ENCODE measurements around the gene STH.
"Not testable (repeated sequence)": the region's sequence is repeated elsewhere in the genome, so short reads cannot be mapped to it uniquely, and the experiment has no call there.

STH gene, protein sequence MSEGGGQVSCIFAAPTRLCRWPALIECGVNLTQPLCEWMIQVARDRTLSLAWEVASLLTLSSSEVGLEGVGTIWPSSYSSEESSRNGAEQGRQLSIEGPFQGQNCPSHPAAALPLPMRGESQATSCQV

DNA sequence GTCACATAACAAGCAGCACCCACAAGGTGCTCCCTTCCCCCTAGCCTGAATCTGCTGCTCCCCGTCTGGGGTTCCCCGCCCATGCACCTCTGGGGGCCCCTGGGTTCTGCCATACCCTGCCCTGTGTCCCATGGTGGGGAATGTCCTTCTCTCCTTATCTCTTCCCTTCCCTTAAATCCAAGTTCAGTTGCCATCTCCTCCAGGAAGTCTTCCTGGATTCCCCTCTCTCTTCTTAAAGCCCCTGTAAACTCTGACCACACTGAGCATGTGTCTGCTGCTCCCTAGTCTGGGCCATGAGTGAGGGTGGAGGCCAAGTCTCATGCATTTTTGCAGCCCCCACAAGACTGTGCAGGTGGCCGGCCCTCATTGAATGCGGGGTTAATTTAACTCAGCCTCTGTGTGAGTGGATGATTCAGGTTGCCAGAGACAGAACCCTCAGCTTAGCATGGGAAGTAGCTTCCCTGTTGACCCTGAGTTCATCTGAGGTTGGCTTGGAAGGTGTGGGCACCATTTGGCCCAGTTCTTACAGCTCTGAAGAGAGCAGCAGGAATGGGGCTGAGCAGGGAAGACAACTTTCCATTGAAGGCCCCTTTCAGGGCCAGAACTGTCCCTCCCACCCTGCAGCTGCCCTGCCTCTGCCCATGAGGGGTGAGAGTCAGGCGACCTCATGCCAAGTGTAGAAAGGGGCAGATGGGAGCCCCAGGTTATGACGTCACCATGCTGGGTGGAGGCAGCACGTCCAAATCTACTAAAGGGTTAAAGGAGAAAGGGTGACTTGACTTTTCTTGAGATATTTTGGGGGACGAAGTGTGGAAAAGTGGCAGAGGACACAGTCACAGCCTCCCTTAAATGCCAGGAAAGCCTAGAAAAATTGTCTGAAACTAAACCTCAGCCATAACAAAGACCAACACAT, at the start of gene STH:
Gene STH (plus strand): TSS at position 264 of the 913 bp plus-strand sequence. CDS start 30 bp downstream, at position 294.
- DNase-seq (ENCODE audit: low read depth in 1 of 2, low spot score in 1 of 2): no peak

DNA sequence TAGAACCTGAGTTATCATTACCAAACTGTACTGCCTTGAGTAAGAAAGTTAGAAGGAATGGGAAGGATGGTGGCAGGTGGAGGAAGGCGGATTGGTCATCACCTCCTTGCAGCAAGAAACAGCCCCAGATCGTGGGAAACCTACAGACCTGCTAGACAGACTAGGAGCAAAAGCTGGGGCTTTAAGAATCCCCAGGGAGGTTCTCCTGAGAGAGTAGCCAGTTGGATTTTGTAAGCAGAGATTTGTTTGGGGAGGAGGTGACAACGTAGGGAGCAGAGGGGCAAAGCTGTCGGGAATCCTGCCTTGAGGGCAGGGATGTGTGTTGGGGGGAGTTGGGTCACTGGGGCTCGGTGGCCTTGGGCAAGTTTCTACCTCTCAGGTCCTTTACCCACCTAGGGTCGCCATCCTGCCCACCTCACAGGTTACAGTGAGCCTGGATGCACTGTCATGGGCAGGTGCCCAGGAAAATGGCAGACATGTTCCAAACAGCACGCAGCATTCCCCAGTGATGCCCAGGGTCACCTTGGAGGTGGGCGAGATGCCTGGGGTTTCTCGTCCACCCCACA, 49.2 kb upstream of the STH start:
- no peak for DNase-seq (ENCODE audit: low read depth in 1 of 2, low spot score in 1 of 2)

DNA sequence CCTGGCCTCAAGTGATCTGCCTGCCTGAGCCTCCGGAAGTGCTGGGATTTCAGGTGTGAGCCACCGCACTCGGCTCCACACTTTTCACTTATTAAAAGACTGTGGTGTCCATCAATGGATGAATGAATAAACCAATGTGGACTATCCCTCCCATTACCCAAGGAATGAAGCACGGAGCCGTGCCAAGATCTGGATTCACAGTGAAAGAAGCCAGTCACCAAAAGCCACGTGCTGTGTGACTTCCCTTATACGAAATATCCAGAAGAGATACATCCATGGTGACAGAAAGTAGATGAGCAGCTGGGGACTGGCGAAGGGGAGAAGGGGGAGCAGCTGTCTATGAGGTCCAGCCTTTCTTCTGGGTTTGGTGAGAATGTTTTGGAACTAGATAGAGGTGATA, 48.2 kb upstream of the STH start:
- DNase-seq (ENCODE audit: low read depth in 1 of 2, low spot score in 1 of 2): no peak

DNA sequence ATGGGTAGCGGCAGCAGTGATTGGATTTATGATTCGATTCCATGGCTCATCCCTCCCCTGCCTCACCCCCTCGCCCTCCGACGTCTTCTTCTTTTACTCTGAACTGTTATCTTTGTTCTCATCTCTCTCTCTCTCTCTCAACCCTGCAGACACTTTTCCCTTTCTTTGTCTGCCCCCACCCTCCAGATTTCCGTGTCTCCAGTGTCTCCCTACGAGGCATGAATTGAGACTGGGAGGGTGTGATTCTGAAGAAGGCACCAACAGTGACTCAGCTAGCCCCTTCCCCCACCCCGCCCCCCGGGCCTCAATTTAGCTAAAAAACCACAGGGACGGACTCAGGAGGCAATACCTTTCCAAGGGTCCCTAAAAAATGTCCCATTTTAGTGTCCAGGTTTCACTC, 47.6 kb upstream of the STH start:
- no peak for DNase-seq (ENCODE audit: low read depth in 1 of 2, low spot score in 1 of 2)

DNA sequence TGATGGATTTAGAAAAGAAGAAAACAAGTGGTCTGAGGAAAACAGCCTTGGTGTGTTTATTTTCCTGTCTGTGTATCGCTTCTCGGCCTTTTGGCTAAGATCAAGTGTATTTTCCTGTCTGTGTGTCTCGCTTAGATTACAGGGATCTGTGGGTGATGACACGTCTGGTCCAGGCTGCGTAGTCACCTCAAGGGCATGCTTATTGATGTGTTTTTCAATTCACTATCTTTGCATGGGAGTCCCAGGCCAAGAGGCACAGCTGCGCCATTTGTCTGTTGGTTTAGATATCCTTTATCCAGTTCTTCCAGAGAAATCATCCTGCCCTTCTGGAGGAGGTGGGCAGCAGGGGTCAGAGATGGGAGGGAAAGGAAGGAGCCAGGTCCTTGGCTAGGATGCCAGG, 47.1 kb upstream of the STH start:
- no peak for DNase-seq (ENCODE audit: low read depth in 1 of 2, low spot score in 1 of 2)

DNA sequence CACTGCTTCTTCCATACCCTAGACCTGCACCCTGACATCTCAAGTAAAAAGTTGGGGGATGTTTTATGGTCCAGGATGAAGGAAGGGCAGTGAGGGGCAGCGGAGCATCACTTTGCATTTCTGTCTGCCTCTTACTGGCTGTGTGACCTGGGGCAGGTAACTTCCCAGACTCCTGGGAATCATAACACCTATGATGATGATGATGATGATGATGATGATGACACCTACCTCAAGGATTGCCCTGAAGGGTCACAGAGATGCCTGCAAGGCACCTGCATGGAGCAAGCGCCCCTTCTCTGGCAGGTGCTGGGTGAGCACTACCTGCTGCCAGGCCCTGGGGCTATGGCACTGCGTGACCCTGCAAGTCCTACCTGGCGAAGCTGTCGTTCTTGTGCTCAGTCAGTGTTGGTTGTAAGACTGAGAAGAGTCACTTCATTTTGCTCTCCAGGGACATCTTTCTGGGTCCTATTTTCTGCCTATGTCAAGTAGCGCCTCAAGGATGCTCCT, 46.2 kb upstream of the STH start:
- no peak for DNase-seq (ENCODE audit: low read depth in 1 of 2, low spot score in 1 of 2)

DNA sequence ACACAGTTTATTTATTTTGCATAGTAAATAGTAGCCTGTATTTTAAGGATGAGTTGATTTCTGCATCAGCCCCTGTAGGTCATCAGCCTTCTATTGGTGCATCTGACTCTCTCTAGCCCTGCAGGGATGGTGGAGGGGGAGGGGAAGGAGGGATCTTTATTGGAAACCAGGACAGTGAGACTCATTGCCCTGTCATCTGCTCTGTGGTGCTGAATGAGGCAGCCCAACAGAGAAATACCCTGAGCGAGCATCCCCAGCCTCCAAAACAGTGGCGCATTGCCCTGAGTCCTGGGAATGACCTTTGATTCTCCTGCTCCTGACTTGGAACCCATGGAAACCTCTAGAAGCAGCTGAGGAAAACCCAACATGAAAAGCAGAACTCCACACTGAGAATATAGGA, 45.5 kb upstream of the STH start:
- no peak for DNase-seq (ENCODE audit: low read depth in 1 of 2, low spot score in 1 of 2)

DNA sequence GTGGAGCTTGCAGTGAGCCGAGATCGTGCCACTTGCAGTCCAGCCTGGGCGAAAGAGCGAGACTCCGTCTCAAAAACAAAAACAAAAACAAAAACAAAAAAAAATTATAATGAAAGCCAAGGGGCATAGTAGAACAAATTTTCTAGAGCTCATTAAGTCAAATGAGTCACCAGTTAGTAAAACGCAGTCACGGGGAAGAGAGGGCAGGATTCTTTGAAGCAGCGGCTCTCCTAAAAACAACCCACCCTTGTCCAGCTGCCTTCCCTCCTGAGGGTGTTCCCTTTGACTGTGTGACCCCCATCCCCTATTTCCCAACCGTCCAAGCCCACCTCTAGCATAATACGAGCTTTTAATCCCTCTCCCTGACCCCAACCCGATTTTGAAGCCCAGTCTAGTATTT, 44.1 kb upstream of the STH start:
- DNase-seq (ENCODE audit: low read depth in 1 of 2, low spot score in 1 of 2): no peak

DNA sequence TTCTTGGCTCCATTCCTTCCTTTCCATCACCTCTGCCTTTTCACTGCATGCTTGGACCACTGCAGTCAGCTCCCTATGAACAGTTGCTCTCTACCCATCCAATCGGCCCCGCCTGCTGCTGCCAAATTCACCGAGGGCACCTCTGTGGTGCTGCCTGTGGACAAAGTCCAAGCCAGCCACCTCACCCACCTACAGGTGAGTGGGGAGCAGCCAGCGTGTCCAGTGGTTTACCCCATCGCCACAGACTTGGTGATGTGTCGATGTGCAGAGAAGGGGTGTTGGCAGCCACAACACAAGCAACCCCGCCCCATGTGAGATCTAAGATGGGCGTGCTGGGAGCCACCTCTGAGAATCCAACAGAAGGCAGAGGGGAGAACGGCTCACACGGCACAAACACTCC, 43.7 kb upstream of the STH start:
- no peak for DNase-seq (ENCODE audit: low read depth in 1 of 2, low spot score in 1 of 2)

DNA sequence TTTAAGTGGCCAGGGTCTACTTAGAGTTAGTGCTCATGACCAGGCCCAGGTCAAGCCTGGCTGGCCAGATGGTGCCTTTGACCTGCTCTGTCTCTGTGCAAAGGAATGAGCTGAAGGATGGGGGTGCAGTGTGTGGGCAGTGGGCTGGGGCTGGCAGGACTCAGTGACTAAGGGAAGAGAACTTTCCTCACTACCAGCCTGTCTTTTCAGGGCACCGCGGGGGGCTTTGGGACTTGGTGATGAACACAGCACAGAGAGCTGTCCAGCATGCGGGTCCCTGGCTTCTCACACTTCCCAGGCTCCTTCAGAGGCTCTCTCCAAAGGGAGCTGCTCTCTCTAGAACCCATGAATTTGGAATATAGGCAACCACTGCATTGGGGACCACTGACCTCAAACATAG, 43.0 kb upstream of the STH start:
- no peak for DNase-seq (ENCODE audit: low read depth in 1 of 2, low spot score in 1 of 2)

DNA sequence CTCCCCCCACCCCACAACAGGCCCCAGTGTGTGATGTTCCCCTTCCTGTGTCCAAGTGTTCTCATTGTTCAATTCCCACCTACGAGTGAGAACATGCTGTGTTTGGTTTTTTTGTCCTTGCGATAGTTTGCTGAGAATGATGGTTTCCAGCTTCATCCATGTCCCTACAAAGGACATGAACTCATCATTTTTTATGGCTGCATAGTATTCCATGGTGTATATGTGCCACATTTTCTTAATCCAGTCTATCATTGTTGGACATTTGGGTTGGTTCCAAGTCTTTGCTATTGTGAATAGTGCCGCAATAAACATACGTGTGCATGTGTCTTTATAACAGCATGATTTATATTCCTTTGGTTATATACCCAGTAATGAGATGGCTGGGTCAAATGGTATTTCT, 42.3 kb upstream of the STH start:
- DNase-seq (ENCODE audit: low read depth in 1 of 2, low spot score in 1 of 2): not testable (repeated sequence)

DNA sequence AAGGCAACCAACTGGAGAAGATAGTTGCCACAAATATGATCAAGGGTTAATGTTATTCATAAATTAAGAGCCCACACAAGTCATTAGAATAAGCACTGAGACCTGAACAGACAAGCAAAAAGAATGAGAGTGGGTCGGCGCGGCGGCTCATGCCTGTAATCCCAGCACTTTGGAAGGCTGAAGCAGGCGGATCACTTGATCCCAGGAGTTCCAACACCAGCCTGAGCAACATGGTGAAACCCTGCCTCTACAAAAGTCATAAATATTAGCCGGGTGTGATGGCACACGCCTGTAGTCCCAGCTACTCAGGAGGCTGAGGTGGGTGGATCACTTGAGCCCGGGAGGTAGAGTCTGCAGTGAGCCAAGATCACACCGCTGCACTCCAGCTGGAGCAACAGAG, 40.7 kb upstream of the STH start:
- DNase-seq (ENCODE audit: low read depth in 1 of 2, low spot score in 1 of 2): no peak

DNA sequence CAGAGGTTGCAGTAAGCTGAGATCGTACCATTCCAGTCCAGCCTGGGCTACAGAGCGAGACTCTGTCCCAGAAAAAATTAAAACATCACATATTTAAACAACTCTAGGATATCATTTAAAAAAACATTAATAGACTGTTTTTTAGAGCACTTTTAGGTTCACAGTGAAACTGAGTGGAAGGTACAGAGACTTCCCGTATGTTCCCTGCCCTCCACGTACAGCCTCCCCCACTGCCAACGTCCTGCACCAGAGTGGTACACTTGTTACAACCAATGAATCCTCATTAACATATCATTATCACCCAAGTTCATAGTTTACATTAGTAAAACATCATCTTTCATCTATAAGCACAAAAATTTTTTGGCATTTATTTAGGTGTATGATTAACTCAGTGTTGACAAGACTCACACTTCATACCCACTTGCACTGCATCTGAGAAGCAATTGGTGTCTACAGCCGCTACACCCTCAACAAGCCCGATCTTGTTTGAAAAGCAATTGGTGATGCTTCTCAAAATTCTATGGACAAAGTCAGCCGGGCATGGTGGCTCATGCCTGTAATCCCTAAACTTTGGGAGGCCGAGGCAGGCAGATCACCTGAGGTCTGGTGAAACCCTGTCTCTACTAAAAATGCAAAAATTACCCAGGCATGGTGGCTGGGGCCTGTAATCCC, 39.9 kb upstream of the STH start:
- no peak for DNase-seq (ENCODE audit: low read depth in 1 of 2, low spot score in 1 of 2)

DNA sequence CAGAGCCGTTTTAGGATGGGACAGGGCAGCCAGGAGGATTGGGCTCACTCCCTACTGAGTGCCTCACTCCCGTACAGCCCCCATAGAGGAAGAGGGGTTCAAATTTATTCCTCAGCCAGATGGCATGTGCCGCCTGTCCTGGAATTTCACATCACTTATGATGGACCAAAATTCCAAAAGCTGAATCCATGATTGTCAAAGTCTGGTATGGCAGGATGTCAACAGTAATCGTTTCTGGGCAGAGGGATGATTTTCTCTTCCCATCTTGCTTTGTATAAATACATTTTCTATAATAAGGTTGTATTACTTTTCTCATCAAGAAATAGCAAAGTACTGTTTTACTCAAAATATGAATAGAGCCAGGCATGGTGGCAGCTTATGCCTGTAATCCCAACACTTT, 38.7 kb upstream of the STH start:
- no peak for DNase-seq (ENCODE audit: low read depth in 1 of 2, low spot score in 1 of 2)

DNA sequence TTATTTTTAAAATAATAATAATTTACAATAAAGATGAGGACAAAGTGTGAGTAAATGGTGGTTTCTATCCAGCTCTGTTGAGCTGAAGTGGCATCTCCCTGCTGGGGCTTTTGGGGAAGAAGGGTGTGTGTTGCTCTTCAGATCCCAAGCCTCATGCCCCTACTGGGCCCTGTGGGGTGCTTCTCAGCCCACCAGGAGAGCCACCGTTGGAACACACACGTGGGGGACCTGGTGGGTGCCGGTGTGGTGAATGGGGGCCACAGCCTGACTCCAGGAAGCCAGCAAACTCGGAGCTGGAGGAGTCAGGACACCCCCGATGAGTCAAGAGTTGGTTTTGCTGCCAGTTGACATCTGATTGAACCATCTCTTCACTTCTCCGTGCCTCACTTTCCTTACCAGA, 37.8 kb upstream of the STH start:
- DNase-seq (ENCODE audit: low read depth in 1 of 2, low spot score in 1 of 2): no peak

DNA sequence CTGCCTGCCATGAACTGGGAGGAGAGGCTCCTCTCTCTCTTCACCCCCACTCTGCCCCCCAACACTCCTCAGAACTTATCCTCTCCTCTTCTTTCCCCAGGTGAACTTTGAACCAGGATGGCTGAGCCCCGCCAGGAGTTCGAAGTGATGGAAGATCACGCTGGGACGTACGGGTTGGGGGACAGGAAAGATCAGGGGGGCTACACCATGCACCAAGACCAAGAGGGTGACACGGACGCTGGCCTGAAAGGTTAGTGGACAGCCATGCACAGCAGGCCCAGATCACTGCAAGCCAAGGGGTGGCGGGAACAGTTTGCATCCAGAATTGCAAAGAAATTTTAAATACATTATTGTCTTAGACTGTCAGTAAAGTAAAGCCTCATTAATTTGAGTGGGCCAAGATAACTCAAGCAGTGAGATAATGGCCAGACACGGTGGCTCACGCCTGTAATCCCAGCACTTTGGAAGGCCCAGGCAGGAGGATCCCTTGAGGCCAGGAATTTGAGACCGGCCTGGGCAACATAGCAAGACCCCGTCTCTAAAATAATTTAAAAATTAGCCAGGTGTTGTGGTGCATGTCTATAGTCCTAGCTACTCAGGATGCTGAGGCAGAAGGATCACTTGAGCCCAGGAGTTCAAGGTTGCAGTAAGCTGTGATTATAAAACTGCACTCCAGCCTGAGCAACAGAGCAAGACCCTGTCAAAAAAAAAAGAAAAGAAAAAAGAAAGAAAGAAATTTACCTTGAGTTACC, 36.7 kb upstream of the STH start:
- no peak for DNase-seq (ENCODE audit: low read depth in 1 of 2, low spot score in 1 of 2)

DNA sequence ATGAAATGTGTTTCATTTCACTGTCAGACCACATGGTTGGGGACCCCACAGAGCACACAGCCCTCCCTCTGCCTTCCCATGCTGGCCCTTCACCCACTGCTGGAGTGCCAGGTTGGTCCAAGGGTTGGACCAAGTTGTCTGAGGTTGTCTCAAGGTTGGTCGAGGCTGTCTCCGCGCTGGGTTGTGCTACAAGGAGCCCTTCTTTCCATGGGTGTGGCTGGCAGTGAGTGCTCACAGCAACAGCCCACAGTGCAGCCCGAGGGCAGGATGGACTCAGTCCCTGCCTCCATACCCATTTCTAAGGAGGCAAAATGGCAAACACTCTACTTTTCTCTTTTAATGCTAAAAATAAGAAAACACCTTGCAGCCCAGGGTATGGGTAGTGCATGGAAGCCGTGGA, 35.8 kb upstream of the STH start:
- DNase-seq (ENCODE audit: low read depth in 1 of 2, low spot score in 1 of 2): no peak

DNA sequence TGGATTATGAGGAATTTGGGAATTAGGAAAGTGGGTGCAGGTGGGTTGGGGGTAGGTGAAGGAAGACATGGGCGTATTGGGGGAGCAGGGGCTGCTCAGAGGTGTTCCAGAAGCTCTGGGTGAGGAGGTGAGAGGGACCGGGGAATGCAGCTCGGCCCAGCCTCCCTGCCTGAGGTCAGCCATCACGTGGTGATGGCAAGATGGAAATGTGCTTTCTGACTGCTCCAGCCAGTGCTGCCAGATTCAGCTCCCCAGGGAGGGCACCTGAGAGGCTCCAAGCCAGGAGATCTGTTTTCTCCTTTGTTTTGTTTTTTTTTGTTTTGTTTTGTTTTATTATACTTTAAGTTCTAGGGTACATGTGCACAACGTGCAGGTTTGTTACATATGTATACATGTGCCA, 35.2 kb upstream of the STH start:
- no peak for DNase-seq (ENCODE audit: low read depth in 1 of 2, low spot score in 1 of 2)

DNA sequence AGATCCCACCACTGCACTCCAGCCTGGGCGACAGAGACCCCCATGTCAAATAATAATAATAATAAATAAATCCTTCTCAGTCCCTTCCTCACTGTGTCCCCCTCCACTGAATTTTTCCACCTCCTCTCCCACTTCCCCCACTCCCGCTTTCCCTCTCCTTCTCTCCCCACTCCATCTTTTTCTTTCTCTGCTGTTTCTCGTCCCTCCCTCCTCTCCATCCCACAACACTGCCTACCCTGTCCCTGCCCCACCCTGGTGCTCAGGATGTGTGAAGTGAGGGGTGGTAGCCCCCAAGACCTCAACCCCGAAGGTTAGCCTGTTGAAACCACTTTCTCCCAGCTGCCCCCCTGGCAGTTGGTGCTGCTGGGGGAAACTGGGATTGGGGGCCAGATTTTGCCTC, 34.4 kb upstream of the STH start:
- DNase-seq (ENCODE audit: low read depth in 1 of 2, low spot score in 1 of 2): no peak

DNA sequence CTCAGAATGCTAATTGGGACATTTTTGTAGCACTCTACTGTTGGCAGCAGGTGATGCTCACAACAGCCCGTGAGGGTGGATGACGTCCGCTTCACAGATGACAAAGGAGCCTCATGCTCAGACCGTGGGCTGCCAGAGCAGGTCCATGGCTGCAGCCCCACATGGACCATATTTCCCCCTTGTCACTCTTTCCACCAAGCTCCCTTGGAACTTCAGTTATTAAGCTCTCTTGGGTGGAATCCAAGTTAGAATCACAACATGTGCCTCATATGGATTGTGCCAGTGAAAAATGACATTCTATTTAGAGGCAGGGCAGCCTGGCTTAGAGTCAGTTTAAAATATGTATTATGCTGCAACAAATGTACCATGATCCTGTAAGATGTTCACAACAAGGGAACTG, 33.2 kb upstream of the STH start:
- DNase-seq (ENCODE audit: low read depth in 1 of 2, low spot score in 1 of 2): no peak

DNA sequence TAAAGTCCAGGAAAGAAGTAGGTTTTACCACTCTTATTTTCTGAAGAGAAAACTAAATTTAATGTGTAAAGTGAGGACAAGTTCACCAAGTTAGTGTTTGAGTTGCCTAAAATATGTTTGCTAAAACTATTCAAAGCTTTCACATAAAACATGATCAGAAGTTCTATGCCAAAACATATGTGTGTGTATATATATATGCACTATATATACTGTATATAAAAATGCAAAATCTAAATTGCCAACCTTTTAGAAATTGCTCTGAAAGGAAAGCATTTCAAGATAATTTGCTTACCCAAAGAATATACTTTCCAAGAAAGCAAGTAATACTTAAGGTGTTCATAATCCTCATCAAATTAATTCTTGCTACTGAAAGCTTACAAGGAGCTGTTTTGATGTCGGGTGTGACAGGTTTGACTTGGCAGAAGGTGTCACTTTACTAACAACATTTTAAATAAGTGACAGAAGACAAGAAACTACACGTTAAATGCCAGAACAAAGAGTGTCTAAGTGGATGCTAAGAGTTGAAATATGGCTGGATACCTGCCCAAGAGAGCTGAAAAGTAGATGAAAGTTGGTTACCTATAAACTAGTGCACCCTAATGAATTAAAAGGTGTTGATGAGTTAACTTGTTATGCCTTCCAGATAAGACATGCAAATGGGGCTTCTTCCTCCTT, 32.3 kb upstream of the STH start:
- no peak for DNase-seq (ENCODE audit: low read depth in 1 of 2, low spot score in 1 of 2)
